Measurements from ENCODE around the gene EPB41L2. TPM values are rescaled to one million over a fixed set of nuclear protein-coding genes. Genes with fewer than 3 reads are reported as not detected.

Gene EPB41L2
- total RNA-seq, 4 donors from 2014 or later: 57.2 to 116 (median 85.2) TPM

- Histone ChIP-seq H3K27me3 (no peaks in the 10 kb centered on the region), H3K4me1 (peaks cover 0 to 8% (median 0%) of the 10 kb centered on the region in 3 donors), H3K27ac (no peak overlapping the region), H3K36me3 (peaks cover 0 to 30% of the 10 kb centered on the region in 2 donors), H3K9me3 (no peaks in the 10 kb centered on the region), H3K4me3 (no peak overlapping the region)
- 80% methylated on average over 1 of the region's 1 CpG; no CpG with 5 or more reads in 1 of the 2 donors for WGBS, 2 donors (ENCODE audit: low coverage in 1 of 2)
- no peak for ATAC-seq
- TF ChIP-seq POLR2AphosphoS5 (IDR thresholded peaks at IDR 0.05) (no peak), CTCF (IDR thresholded peaks at IDR 0.05) (no peak), POLR2A (IDR thresholded peaks at IDR 0.05) (no peak), EP300 (IDR thresholded peaks at IDR 0.05) (no peak)
Measured at GRCh38 chr6:130851026-130851425, 212.0 kb downstream of the EPB41L2 start.

- H3K27ac ChIP-seq: no peak overlapping the region
- H3K27me3 ChIP-seq: no peaks in the 10 kb centered on the region
- 92% methylated on average over 1 of the region's 1 CpG; no CpG with 5 or more reads in 1 of the 2 donors for WGBS, 2 donors (ENCODE audit: low coverage in 1 of 2)
- H3K4me1 ChIP-seq: peaks cover 0 to 8% (median 0%) of the 10 kb centered on the region in 3 donors
- peaks cover 0 to 16% of the 10 kb centered on the region in 2 donors for H3K36me3 ChIP-seq
- TF ChIP-seq EP300 (IDR thresholded peaks at IDR 0.05) (no peak), POLR2A (IDR thresholded peaks at IDR 0.05) (no peak), POLR2AphosphoS5 (IDR thresholded peaks at IDR 0.05) (no peak), CTCF (IDR thresholded peaks at IDR 0.05) (no peak)
- H3K4me3 ChIP-seq: no peak overlapping the region
- no peak for ATAC-seq
- H3K9me3 ChIP-seq: no peaks in the 10 kb centered on the region
Measured at GRCh38 chr6:130849594-130849993, 213.5 kb downstream of the EPB41L2 start.

- 88 to 90% methylated on average over 2 of the region's 2 CpGs for WGBS, 2 donors (ENCODE audit: low coverage in 1 of 2)
- Histone ChIP-seq H3K4me3 (no peak overlapping the region), H3K9me3 (no peaks in the 10 kb centered on the region), H3K4me1 (peaks cover 0 to 8% (median 0%) of the 10 kb centered on the region in 3 donors), H3K27me3 (no peaks in the 10 kb centered on the region), H3K36me3 (peaks cover 0 to 15% of the 10 kb centered on the region in 2 donors), H3K27ac (no peak overlapping the region)
- TF ChIP-seq EP300 (IDR thresholded peaks at IDR 0.05) (no peak), POLR2AphosphoS5 (IDR thresholded peaks at IDR 0.05) (no peak)
- ATAC-seq: no peak
Measured at GRCh38 chr6:130848945-130849344, 214.1 kb downstream of the EPB41L2 start.

GRCh38 chr6:130847001-130847910, 215.8 kb downstream of the EPB41L2 start:
- peaks cover 0 to 8% (median 0%) of the 10 kb centered on the region in 3 donors for H3K4me1 ChIP-seq
- H3K27me3 ChIP-seq: no peaks in the 10 kb centered on the region
- peak overlapping the region in 1 of 4 donors; percentile 33 for H3K27ac ChIP-seq
- peaks cover 0 to 4% of the 10 kb centered on the region in 2 donors for H3K36me3 ChIP-seq
- TF ChIP-seq POLR2A (IDR thresholded peaks at IDR 0.05): no peak
- no peak for TF ChIP-seq EP300 (IDR thresholded peaks at IDR 0.05)
- TF ChIP-seq POLR2AphosphoS5 (IDR thresholded peaks at IDR 0.05): no peak
- TF ChIP-seq CTCF (IDR thresholded peaks at IDR 0.05): no peak
- H3K9me3 ChIP-seq: no peaks in the 10 kb centered on the region
- no peak overlapping the region for H3K4me3 ChIP-seq
- ATAC-seq: no peak
- 48 to 70% methylated on average over 7 of the region's 7 CpGs for WGBS, 2 donors (ENCODE audit: low coverage in 1 of 2)

GRCh38 chr6:130846501-130846900, 216.5 kb downstream of the EPB41L2 start:
- Histone ChIP-seq H3K4me1 (peaks cover 0 to 8% (median 0%) of the 10 kb centered on the region in 3 donors), H3K27ac (no peak overlapping the region), H3K27me3 (no peaks in the 10 kb centered on the region), H3K4me3 (no peak overlapping the region), H3K36me3 (peaks cover 0 to 8% of the 10 kb centered on the region in 2 donors), H3K9me3 (no peaks in the 10 kb centered on the region)
- TF ChIP-seq EP300 (IDR thresholded peaks at IDR 0.05): no peak
- TF ChIP-seq POLR2AphosphoS5 (IDR thresholded peaks at IDR 0.05): no peak
- TF ChIP-seq CTCF (IDR thresholded peaks at IDR 0.05): no peak
- TF ChIP-seq POLR2A (IDR thresholded peaks at IDR 0.05): no peak
- no peak for ATAC-seq
- WGBS, 2 donors (ENCODE audit: low coverage in 1 of 2): 84 to 100% methylated on average over 1 of the region's 1 CpG
